Measurements from ENCODE around the gene TAOK2.

DNA sequence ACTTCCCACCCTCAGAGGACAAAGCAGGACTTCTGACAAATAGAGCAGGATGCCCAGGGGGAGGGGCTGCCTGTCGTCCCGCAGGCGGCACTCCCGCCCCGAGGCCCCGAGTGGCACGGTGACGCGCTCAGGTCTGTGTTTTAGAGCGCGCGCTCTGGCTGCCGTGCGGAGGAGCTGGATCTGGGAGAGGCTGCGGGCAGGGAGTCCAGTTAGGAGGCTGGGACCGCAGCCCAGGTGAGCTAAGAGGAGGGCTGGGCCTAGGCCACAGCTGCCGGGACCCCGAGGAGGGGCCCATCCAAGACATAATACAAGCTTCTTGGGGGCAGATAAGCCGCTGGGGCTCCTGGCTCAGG is 30.7 kb downstream of the TAOK2 start:
- TF ChIP-seq, protein P1, sequence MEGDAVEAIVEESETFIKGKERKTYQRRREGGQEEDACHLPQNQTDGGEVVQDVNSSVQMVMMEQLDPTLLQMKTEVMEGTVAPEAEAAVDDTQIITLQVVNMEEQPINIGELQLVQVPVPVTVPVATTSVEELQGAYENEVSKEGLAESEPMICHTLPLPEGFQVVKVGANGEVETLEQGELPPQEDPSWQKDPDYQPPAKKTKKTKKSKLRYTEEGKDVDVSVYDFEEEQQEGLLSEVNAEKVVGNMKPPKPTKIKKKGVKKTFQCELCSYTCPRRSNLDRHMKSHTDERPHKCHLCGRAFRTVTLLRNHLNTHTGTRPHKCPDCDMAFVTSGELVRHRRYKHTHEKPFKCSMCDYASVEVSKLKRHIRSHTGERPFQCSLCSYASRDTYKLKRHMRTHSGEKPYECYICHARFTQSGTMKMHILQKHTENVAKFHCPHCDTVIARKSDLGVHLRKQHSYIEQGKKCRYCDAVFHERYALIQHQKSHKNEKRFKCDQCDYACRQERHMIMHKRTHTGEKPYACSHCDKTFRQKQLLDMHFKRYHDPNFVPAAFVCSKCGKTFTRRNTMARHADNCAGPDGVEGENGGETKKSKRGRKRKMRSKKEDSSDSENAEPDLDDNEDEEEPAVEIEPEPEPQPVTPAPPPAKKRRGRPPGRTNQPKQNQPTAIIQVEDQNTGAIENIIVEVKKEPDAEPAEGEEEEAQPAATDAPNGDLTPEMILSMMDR (conservative IDR thresholded peaks at IDR 0.05; ENCODE audit: low read depth, low read length): no peak
- TF ChIP-seq POLR2A (IDR thresholded peaks at IDR 0.05; ENCODE audit: low read depth, low read length) (no peak), NFE2L2 (IDR thresholded peaks at IDR 0.05; ENCODE audit: low read depth, low read length) (no peak)
- TF ChIP-seq, protein P2, sequence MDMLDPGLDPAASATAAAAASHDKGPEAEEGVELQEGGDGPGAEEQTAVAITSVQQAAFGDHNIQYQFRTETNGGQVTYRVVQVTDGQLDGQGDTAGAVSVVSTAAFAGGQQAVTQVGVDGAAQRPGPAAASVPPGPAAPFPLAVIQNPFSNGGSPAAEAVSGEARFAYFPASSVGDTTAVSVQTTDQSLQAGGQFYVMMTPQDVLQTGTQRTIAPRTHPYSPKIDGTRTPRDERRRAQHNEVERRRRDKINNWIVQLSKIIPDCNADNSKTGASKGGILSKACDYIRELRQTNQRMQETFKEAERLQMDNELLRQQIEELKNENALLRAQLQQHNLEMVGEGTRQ (IDR thresholded peaks at IDR 0.05; ENCODE audit: low read depth, low read length): no peak
